Vagina (tissue), 2 donors: ENCODE results near the gene TNIP1.

Source experiments
- POLR2A ChIP-seq, 2 donors: fragments of 450-650 bp; IDR thresholded peaks; one replicate each; pipeline ENCODE4 v1.6.1; 2017; ENCODE audit warnings: antibody characterized with exemption in 2 of 2, mild to moderate bottlenecking in 2 of 2, moderate library complexity in 2 of 2
- TF ChIP-seq, protein P1 (sequence below), 3 experiments: fragments of 450-650 bp in 2 of 3; fragments of 200-600 bp in 1 of 3; sonication (generic) in 1 of 3; IDR thresholded peaks; one replicate each; pipeline ENCODE4 v1.5.1; 2017 to 2019; ENCODE audit warnings: antibody characterized with exemption in 3 of 3, mild to moderate bottlenecking in 2 of 3, moderate library complexity in 2 of 3

DNA sequence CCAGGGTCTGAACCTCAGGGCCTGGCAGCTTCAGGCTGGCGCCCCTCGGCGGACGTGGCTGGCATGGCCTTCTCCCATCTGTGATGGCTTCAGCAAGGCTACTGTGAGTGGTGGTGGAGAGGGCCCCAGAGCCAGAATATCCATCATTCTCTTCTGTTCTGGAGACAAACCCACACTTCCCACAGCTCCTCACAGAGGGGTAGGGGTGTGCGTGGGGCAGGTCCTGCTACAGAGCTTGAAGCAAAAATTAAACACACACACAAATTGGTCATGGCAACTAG, 50.8 kb downstream of the TNIP1 start:
- TF ChIP-seq, protein P1, sequence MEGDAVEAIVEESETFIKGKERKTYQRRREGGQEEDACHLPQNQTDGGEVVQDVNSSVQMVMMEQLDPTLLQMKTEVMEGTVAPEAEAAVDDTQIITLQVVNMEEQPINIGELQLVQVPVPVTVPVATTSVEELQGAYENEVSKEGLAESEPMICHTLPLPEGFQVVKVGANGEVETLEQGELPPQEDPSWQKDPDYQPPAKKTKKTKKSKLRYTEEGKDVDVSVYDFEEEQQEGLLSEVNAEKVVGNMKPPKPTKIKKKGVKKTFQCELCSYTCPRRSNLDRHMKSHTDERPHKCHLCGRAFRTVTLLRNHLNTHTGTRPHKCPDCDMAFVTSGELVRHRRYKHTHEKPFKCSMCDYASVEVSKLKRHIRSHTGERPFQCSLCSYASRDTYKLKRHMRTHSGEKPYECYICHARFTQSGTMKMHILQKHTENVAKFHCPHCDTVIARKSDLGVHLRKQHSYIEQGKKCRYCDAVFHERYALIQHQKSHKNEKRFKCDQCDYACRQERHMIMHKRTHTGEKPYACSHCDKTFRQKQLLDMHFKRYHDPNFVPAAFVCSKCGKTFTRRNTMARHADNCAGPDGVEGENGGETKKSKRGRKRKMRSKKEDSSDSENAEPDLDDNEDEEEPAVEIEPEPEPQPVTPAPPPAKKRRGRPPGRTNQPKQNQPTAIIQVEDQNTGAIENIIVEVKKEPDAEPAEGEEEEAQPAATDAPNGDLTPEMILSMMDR (IDR thresholded peaks at IDR 0.05), result no peak
- no peak for TF ChIP-seq POLR2A (IDR thresholded peaks at IDR 0.05)
